KMS-11 (cell line): ENCODE measurements around the gene SCML1.
"Not testable (repeated sequence)": the region's sequence is repeated elsewhere in the genome, so short reads cannot be mapped to it uniquely, and the experiment has no call there.

Source experiments
- H2AFZ ChIP-seq: fragments of 200-600 bp; sonication (generic); 2 replicates; pipeline ENCODE4 v1.6.1; 2016; ENCODE audit warnings: antibody characterized with exemption, mixed run types, low read depth
- H3K27ac ChIP-seq: fragments of 200-600 bp; sonication (generic); 2 replicates; pipeline ENCODE4 v1.6.1; 2016; ENCODE audit warnings: mild to moderate bottlenecking, mixed run types
- H3K27me3 ChIP-seq: fragments of 200-600 bp; sonication (generic); 2 replicates; pipeline ENCODE4 v1.6.1; 2017; ENCODE audit warnings: mild to moderate bottlenecking, low read depth, mixed run types, moderate library complexity; ENCODE audit not compliant: insufficient read depth
- H3K36me3 ChIP-seq: fragments of 200-600 bp; sonication (generic); 2 replicates; pipeline ENCODE4 v1.6.1; 2017; ENCODE audit warnings: mild to moderate bottlenecking, mixed run types; ENCODE audit not compliant: insufficient read depth
- H3K4me1 ChIP-seq: fragments of 200-600 bp; sonication (generic); 2 replicates; pipeline ENCODE4 v1.6.1; 2016; ENCODE audit warnings: mild to moderate bottlenecking, low read depth, mixed run types; ENCODE audit not compliant: poor library complexity, severe bottlenecking
- H3K4me2 ChIP-seq: fragments of 200-600 bp; sonication (generic); 2 replicates; pipeline ENCODE4 v1.7.0; 2016; ENCODE audit warnings: mild to moderate bottlenecking, mixed run types
- H3K4me3 ChIP-seq: fragments of 200-600 bp; sonication (generic); IDR thresholded peaks from 2 replicates; pipeline ENCODE4 v1.6.1; 2017; ENCODE audit warnings: low read depth, low read length, mixed read lengths; ENCODE audit not compliant: insufficient read depth
- H3K79me2 ChIP-seq: fragments of 200-600 bp; sonication (generic); 2 replicates; pipeline ENCODE4 v1.6.1; 2016; ENCODE audit warnings: low read depth, mixed run types; ENCODE audit not compliant: insufficient read depth
- H3K9ac ChIP-seq: fragments of 200-600 bp; sonication (generic); 2 replicates; pipeline ENCODE4 v1.6.1; 2016; ENCODE audit warnings: mild to moderate bottlenecking, mixed run types
- H4K20me1 ChIP-seq: fragments of 200-600 bp; sonication (generic); 2 replicates; pipeline ENCODE4 v1.6.1; 2016; ENCODE audit warnings: mild to moderate bottlenecking, mixed run types; ENCODE audit not compliant: insufficient read depth
- TF ChIP-seq, protein P1 (sequence below): fragments of 200-600 bp; sonication (generic); conservative IDR thresholded peaks from 2 replicates; pipeline ENCODE4 v1.6.1; 2017; ENCODE audit warnings: low read depth, mild to moderate bottlenecking, antibody characterized with exemption, low read length, moderate library complexity, mixed read lengths

Gene SCML1

DNA sequence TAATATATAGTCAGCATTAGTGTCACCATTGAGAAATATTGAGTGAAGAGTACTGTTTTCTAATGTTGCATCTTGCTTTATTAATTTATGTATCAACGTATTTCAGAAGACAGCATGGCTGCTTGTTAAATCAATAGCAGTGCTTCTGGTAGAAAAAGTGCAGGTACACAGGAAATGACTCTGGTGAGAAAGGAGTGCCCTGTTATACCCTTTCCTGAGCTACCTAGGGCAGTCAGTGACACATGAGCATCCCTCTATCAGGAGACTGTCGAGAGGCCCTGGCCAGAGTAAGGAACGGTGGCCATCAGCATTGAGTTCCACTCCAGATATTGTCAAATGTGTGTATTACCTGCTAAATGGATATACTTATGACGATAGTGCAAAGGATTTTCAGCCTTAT, 42.1 kb downstream of the SCML1 start:
- H3K27ac ChIP-seq: no peak overlapping the region
- no peak overlapping the region for H3K4me2 ChIP-seq
- H3K9ac ChIP-seq: no peak overlapping the region
- no peak overlapping the region for H2AFZ ChIP-seq
- H3K4me1 ChIP-seq: no peaks in the 10 kb centered on the region
- no peaks in the 10 kb centered on the region for H3K79me2 ChIP-seq
- H3K36me3 ChIP-seq: no peaks in the 10 kb centered on the region
- no peaks in the 10 kb centered on the region for H3K27me3 ChIP-seq
- no peaks in the 10 kb centered on the region for H4K20me1 ChIP-seq
- H3K4me3 ChIP-seq: no peak overlapping the region
- TF ChIP-seq, protein P1, sequence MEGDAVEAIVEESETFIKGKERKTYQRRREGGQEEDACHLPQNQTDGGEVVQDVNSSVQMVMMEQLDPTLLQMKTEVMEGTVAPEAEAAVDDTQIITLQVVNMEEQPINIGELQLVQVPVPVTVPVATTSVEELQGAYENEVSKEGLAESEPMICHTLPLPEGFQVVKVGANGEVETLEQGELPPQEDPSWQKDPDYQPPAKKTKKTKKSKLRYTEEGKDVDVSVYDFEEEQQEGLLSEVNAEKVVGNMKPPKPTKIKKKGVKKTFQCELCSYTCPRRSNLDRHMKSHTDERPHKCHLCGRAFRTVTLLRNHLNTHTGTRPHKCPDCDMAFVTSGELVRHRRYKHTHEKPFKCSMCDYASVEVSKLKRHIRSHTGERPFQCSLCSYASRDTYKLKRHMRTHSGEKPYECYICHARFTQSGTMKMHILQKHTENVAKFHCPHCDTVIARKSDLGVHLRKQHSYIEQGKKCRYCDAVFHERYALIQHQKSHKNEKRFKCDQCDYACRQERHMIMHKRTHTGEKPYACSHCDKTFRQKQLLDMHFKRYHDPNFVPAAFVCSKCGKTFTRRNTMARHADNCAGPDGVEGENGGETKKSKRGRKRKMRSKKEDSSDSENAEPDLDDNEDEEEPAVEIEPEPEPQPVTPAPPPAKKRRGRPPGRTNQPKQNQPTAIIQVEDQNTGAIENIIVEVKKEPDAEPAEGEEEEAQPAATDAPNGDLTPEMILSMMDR: no peak

DNA sequence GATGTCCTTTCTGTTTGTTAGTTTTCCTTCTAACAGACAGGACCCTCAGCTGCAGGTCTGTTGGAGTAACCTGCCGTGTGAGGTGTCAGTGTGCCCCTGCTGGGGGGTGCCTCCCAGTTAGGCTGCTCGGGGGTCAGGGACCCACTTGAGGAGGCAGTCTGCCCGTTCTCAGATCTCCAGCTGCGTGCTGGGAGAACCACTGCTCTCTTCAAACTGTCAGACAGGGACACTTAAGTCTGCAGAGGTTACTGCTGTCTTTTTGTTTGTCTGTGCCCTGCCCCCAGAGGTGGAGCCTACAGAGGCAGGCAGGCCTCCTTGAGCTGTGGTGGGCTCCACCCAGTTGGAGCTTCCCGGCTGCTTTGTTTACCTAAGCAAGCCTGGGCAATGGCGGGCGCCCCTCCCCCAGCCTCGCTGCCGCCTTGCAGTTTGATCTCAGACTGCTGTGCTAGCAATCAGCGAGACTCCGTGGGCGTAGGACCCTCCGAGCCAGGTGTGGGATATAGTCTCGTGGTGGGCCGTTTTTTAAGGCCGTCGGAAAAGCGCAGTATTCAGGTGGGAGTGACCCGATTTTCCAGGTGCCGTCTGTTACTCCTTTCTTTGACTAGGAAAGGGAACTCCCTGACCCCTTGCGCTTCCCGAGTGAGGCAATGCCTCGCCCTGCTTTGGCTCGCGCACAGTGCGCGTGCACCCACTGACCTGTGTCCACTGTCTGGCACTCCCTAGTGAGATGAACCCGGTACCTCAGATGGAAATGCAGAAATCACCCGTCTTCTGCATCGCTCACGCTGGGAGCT, 49.5 kb downstream of the SCML1 start:
- not testable (repeated sequence) for H3K27ac ChIP-seq, H3K9ac ChIP-seq

DNA sequence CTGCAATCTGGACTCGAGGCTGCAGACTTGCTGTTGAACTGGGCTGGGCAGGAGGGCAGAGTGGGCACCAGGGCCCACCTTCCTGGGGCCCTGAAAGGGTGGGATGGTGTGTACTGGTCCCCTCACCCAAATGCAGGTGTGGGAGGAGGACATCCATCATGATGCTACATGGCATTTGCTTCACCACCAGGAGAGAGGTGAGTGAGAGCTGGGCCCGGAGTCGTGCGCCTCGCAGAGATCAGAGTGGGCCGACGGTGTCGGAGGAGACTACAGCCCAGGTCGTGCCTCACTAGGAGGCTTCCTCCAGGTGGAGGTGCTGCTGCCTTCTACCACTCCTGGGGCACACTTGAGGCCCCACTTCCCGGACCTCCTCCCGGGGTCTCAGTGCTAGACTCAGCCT, 50.3 kb downstream of the SCML1 start:
- Histone ChIP-seq H3K9ac (no peak overlapping the region), H3K4me2 (no peak overlapping the region)

More for the DNA sequence above, 49.5 kb downstream of the SCML1 start:
- H3K79me2 ChIP-seq, H4K20me1 ChIP-seq, H3K27me3 ChIP-seq, H2AFZ ChIP-seq, H3K36me3 ChIP-seq, H3K4me2 ChIP-seq, H3K4me1 ChIP-seq, H3K4me3 ChIP-seq: not testable (repeated sequence)

DNA sequence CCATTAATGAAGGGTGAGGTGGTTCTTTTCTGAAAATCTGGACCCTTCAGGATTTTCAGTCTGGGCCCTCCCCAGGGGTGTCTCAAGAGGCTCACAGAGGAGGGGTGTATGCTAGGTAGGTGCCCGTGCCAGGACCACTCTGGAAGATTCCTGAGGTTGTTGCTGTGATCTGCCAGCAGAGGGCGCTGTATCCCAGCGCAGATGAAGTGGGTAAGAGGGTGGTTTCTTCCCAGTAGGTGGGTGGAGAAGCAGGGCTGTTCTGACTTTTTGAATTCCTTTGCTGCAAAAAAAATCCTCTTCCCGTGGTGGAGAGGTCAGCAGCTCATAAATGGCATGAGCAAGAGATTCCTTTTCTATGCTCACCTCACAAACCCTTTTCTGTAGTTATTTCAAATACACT, 51.1 kb downstream of the SCML1 start:
- TF ChIP-seq, protein P1: peak; percentile 87

More for the DNA sequence above, 50.3 kb downstream of the SCML1 start:
- no peaks in the 10 kb centered on the region for H3K36me3 ChIP-seq
- H3K4me3 ChIP-seq: no peak overlapping the region
- no peak overlapping the region for H2AFZ ChIP-seq
- H3K27me3 ChIP-seq: no peaks in the 10 kb centered on the region
- no peaks in the 10 kb centered on the region for H3K4me1 ChIP-seq
- no peaks in the 10 kb centered on the region for H3K79me2 ChIP-seq
- TF ChIP-seq, protein P1: no peak
- no peaks in the 10 kb centered on the region for H4K20me1 ChIP-seq
- no peak overlapping the region for H3K27ac ChIP-seq

DNA sequence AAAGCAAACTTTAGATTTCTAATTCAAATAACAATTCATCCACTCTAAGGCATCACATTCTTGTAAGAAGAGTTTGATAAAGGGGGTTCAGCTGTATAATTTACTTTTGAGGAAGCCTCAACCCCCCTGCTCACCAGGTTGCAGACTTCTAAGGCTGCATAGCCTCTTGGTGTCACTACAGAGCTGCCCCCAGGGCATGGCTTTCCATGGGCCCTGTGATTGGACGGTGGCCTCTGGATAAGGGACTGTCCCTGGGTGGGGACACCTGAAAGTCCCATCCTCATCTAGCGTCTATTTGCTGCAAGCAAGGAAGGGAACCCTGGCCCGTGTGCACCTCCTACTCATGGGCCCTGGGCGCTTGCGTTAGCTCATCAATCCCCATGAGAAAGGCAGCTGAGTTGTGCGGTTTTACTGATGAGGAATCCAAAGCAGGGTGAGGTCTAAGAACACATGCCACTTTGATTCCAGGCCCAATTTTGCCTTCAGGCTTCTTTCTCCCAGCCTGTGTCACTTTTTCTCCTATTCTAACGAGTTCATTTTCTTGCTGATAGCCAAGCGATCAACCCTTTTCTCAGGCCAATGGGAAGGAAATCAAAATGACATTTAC, 51.8 kb downstream of the SCML1 start:
- no peaks in the 10 kb centered on the region for H3K27me3 ChIP-seq
- H2AFZ ChIP-seq: no peak overlapping the region
- H3K4me2 ChIP-seq: no peak overlapping the region
- no peaks in the 10 kb centered on the region for H3K79me2 ChIP-seq
- TF ChIP-seq, protein P1: no peak
- no peaks in the 10 kb centered on the region for H4K20me1 ChIP-seq
- no peaks in the 10 kb centered on the region for H3K36me3 ChIP-seq
- H3K4me1 ChIP-seq: no peaks in the 10 kb centered on the region
- no peak overlapping the region for H3K27ac ChIP-seq
- no peak overlapping the region for H3K9ac ChIP-seq
- no peak overlapping the region for H3K4me3 ChIP-seq

More for the DNA sequence above, 51.1 kb downstream of the SCML1 start:
- Histone ChIP-seq H4K20me1 (no peaks in the 10 kb centered on the region), H3K27ac (no peak overlapping the region), H3K36me3 (no peaks in the 10 kb centered on the region), H3K4me1 (no peaks in the 10 kb centered on the region), H3K4me3 (no peak overlapping the region), H3K79me2 (no peaks in the 10 kb centered on the region), H3K9ac (no peak overlapping the region), H3K4me2 (no peak overlapping the region), H2AFZ (no peak overlapping the region), H3K27me3 (no peaks in the 10 kb centered on the region)
